HG02678 (cell line): Measurements from ENCODE around the gene FAM50A.

Experiments used
- ATAC-seq: cut with Tn5 transposase; IDR thresholded peaks from one replicate; pipeline ENCODE4 v1.9.1; 2021; ENCODE audit warnings: mild to moderate bottlenecking, moderate library complexity; ENCODE audit not compliant: unreplicated experiment

Gene FAM50A

DNA sequence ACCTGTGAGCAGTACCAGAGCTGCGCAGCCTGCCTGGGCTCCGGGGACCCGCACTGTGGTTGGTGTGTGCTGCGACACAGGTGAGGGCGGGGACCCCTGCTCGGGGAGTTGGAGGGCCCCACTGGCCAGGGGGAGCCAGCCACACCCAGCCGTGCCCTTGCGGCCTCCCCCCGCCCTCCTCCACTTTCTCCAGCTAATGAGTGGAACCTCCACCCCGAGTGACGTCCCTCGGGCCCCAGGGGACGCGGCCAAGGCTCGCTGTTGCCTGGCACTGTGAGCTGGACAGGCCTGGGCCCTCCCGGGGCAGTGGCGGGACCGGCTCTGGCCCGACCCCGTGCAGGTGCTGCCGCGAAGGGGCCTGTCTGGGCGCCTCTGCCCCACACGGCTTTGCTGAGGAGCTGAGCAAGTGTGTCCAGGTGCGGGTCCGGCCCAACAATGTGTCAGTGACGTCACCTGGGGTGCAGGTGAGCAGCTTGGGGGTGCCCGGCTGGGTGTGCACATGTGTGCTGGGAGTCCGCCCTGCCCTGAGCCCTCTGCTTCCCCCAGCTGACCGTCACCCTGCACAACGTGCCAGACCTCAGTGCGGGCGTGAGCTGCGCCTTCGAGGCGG lies 19.8 kb downstream of the FAM50A start:
- ATAC-seq: no peak

GRCh38 chrX:154464806-154465365 lies 20.9 kb downstream of the FAM50A start:
- no peak for ATAC-seq

DNA sequence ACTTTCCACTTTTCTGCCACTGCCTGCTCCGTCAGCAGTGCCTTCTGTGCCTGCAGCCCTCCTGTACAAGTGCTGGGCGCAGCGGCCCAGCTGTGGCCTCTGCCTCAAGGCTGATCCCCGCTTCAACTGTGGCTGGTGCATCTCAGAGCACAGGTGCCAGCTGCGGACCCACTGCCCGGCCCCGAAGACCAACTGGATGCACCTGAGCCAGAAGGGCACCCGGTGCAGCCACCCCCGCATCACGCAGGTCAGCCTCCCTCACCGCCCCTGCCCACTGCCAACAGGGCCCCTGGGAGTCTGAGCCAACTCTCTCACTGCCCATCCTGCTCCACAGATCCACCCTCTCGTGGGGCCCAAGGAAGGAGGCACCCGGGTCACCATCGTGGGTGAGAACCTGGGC lies 21.7 kb downstream of the FAM50A start:
- no peak for ATAC-seq

- ATAC-seq: no peak
These were observed 22.1 kb downstream of the FAM50A start for GRCh38 chrX:154466036-154466435.

- ATAC-seq: no peak
These were observed 23.0 kb downstream of the FAM50A start for GRCh38 chrX:154466907-154467306.

DNA sequence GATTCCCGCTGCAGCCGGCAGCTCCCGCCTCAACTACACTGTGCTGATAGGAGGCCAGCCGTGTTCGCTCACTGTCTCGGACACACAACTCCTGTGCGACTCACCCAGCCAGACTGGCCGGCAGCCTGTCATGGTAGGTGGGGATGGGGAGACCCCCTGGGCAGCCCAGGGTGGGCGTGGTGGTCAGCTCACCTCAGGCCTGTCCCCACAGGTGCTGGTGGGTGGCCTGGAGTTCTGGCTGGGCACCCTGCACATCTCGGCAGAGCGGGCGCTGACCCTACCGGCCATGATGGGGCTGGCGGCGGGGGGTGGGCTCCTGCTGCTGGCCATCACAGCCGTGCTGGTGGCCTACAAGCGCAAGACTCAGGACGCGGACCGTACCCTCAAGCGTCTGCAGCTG lies 23.6 kb downstream of the FAM50A start:
- ATAC-seq: no peak

DNA sequence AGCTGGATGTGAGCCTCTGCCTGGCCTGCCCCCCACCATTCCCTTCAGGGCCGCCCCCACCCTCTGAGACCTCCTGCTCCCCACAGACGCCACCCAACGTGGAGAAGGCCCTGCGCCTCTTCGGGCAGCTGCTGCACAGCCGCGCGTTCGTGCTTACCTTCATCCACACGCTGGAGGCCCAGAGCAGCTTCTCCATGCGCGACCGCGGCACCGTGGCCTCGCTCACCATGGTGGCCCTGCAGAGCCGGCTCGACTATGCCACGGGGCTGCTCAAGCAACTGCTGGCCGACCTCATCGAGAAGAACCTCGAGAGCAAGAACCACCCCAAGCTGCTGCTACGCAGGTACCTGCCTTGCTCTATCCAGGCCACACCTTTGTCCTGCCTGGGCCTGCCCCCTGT lies 24.3 kb downstream of the FAM50A start:
- no peak for ATAC-seq

GRCh38 chrX:154469114-154469513 lies 25.2 kb downstream of the FAM50A start:
- ATAC-seq: no peak

- ATAC-seq: no peak
These were observed 25.9 kb downstream of the FAM50A start for GRCh38 chrX:154469880-154470279.

DNA sequence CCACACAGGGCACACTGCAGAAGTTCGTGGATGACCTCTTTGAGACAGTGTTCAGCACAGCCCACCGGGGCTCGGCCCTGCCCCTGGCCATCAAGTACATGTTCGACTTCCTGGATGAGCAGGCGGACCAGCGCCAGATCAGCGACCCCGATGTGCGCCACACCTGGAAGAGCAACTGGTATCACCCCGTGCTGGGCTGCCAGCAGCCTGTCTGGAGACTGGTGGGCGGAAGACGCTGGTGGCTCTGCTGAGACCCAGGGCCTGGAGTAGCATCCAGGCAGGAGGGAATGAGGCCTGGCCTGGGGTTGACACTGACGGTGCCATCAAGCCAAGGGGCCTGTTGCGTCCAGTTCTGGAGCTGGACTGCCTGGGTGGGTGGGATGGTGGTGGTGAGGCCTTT lies 26.5 kb downstream of the FAM50A start:
- ATAC-seq: no peak

DNA sequence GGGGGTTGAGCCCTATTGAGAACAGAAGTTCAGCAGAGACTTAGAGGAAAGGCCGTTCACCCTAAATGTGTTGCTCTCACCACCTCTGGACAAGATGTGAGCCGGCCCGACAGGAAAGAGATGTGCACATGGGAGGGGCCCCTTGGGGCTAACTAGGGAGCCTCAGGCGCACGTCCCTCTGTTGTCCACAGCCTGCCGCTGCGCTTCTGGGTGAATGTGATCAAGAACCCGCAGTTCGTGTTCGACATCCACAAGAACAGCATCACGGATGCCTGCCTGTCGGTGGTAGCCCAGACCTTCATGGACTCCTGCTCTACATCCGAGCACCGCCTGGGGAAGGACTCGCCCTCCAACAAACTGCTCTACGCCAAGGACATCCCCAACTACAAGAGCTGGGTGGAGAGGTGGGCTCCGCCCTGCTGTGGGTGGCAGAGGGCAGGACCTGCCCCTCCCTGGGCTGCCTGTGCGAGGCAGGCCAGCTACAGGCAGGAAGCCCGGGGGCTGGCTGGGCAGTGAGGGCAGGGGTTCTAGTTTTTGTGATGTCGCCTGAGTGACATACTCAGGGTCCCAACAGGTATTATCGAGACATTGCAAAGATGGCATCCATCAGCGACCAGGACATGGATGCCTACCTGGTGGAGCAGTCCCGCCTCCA lies 27.1 kb downstream of the FAM50A start:
- no peak for ATAC-seq

- no peak for ATAC-seq
These were observed 28.1 kb downstream of the FAM50A start for GRCh38 chrX:154471839-154472684.

- no peak for ATAC-seq
These were observed 29.0 kb downstream of the FAM50A start for GRCh38 chrX:154472685-154473632.

DNA sequence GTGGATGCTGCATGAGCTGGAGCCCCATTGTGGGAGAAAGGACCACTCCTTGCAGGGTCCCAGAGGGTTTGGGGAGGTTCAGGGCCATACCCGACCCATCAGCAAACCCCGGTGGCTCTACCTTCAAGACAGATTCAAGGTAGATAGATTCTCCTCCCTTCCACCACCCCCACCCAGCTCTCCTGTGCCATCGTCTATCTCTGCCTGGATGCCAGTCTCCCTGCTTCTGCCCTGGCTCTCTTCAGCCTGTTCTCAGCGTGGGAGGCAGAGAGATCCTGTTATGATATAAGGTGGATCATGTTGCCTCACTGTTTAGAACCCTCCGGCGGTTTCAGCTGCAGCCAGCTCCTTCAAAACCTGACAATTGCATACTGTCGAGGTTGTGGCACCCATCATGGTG lies 29.7 kb downstream of the FAM50A start:
- no peak for ATAC-seq

GRCh38 chrX:154476821-154477220 lies 32.9 kb downstream of the FAM50A start:
- ATAC-seq: no peak

DNA sequence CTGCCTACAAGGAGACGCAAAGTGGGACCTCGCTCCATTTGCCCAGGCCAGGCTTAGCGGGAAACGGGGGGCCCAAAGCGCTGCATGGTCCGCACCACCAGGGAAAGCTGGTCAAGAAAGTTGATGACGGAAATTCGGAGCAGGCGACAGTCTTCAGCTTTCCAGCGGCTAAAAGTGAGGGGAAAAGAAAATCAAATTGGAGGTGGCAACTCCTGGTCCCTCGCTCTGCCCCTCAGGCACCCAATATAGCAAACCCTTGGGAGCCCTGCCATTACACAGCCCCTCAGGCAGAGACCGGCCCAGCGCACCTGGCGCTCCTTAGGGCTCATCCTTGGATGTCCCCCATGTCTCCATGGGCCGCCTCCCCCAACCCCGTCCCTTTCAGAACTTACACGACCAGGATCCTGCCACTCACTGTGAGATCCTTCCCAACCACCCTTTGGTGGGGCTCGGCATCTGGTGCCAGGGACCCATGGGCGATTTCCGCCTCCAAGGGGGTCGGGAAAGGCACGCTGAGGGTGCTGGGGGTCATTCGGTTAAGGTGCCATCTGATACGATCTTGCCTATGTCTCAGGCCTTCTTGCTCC lies 34.0 kb downstream of the FAM50A start:
- ATAC-seq: no peak

DNA sequence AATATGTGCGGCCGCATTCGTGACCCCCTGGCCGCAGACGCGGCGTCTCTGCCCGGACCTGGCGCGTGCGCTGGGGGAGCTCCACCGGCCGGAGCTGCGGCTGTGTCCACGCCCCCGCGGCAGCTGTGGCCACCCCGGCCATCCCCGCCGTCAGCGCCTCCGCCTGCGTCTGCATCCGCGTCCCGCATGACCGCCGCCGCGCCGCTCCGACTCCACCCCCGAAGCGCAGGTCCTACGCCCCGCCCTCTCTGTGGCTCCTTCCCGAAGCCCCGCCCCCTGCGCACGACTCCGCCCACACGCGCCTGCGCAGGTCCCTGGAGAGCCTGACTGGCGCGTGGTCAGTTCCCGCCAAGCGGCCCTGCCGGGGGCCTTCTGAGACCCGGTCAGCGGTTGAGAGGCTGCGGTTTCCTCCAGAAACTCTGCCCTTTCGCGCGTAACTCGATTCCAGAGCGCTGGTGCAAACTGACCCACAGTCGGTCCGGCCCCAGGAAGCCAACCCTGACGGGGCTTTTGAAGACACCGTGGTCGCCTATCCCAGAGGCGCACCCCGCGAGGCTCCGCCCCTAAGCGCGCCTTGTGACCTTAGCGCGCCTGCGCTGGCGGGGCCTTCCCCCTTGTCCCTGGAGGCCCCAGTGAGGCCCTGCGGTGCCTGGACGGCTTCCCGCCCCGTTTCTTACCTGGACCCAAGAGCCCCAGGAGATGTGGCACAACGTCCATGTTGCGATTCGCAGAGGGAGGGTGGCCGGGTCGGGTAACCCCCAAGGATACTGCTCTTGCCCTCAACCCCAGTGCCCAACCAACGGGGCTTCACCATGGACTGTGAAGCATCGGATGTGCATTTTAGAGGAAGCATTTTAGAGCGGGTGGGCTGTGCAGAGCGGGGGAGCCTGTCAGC lies 35.0 kb downstream of the FAM50A start, which contains the start of gene LAGE3:
Gene LAGE3, minus strand, starts transcription at position 554 of the 895 bp plus-strand sequence. Its CDS starts 366 bp downstream, at position 188.
- peak; percentile 88 for ATAC-seq

DNA sequence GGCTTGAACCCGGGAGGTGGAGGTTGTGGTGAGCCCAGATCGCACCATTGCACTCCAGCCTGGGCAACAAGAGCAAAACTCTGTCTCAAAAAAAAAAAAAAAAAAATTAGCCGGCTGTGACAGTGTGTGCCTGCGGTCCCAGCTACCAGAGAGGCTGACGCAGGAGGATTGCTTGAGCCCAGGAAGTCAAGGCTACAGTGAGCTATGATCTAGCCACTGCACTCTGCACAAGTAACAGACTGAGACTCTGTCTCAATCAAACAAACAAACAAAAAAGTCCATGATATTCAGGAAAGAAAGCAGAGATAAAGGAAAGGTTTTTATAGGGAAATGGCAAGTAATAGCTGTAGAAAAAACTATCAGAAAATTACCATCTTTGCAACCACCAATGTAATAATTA lies 37.3 kb downstream of the FAM50A start:
- no peak for ATAC-seq
